HPDE6-E6E7 (cell line): ENCODE data around the gene ERICH6.

Experiments used
- DNase-seq: peaks from one replicate; pipeline ENCODE4 v3.0.0; 2011; ENCODE audit warnings: missing footprints; ENCODE audit errors: extremely low spot score

Gene ERICH6

GRCh38 chr3:150613709-150614480 is 89.8 kb downstream of the ERICH6 start:
- no peak for DNase-seq

- no peak for DNase-seq
Observed at GRCh38 chr3:150613034-150613433, 90.7 kb downstream of the ERICH6 start.

- DNase-seq = no peak
Observed at GRCh38 chr3:150612494-150612893, 91.2 kb downstream of the ERICH6 start.

GRCh38 chr3:150611666-150612065 is 92.1 kb downstream of the ERICH6 start:
- DNase-seq = no peak

- DNase-seq = no peak
Observed at GRCh38 chr3:150610785-150611184, 92.9 kb downstream of the ERICH6 start.

- DNase-seq = no peak
Observed at GRCh38 chr3:150609988-150610387, 93.7 kb downstream of the ERICH6 start.
